GM20000 (cell line): ENCODE results near the gene LAGE3.

Experiments used
- DNase-seq: peaks from one replicate; pipeline ENCODE4 v3.0.0; 2012; ENCODE audit warnings: low spot score
- CTCF ChIP-seq: IDR thresholded peaks from 2 replicates; pipeline ENCODE4 v1.5.1; 2012; ENCODE audit warnings: mild to moderate bottlenecking, control low read depth; ENCODE audit errors: extremely low read depth, missing control alignments

LAGE3 gene

GRCh38 chrX:154429711-154430110, 49.4 kb downstream of the LAGE3 start:
- no peak for DNase-seq
- no peak for TF ChIP-seq CTCF

DNA sequence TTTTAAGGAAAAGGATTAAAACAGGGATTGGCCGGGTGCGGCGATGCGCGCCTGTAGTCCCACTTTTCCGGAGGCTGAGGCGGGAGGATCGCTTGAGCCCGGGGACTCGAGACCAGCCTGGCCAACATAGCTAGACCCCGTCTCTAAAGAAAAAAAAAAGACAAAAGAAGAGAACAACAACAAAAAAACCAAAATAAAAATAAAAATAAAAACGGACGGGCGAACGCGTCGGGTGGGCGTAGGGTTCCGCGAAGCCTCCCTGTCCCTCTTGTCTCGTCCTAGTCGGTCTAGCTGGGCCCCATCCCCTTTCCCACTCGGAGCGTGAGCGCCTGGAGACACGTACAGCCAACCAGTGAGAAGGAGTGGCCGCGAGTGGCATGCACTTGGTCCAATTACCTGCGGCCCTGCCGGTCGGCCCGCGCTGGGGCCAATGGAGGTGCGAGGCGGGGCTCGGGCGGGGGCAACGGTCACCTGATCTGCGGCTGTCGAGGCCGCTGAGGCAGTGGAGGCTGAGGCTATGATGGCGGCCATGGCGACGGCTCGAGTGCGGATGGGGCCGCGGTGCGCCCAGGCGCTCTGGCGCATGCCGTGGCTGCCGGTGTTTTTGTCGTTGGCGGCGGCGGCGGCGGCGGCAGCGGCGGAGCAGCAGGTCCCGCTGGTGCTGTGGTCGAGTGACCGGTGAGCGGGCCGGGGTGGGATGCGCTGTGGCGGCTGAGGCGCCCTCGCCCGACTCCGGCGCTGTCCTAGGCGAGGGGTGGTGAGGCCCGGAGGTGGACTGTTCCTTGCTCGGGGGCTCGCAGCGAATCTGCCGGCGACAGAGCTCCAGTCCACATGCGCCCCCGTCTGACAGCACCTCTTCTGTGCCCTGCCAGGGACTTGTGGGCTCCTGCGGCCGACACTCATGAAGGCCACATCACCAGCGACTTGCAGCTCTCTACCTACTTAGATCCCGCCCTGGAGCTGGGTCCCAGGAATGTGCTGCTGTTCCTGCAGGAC, 50.6 kb downstream of the LAGE3 start, which contains the start of gene ATP6AP1:
TSS of gene ATP6AP1 (plus strand) at position 502 of the 996 bp plus-strand sequence. CDS start at position 518, 16 bp downstream.
- no peak for TF ChIP-seq CTCF
- peak; percentile 91 for DNase-seq
